Small intestine (tissue), 7 donors: ENCODE data around the gene BNIP3. TPM values are rescaled to one million over a fixed set of nuclear protein-coding genes. Genes with fewer than 3 reads are reported as not detected.

Source experiments
- DNase-seq, 2 donors: peaks; one replicate each; pipeline versions ENCODE4 v3.0.0 to v3.0.0-alpha.2; 2013
- FAIRE-seq: peaks from 2 replicates; lab custom pipeline; 2012; peaks lifted over from hg19 to GRCh38; lab: Jason Lieb, UNC
- H3K27ac ChIP-seq, 3 donors: one replicate each; pipeline ENCODE4 v1.5.1; 2013; ENCODE audit warnings: low read length in 2 of 3, mild to moderate bottlenecking in 2 of 3, control low read depth in 1 of 3, inconsistent platforms in 1 of 3, low read depth in 1 of 3, moderate library complexity in 1 of 3
- H3K27me3 ChIP-seq, 3 donors: one replicate each; pipeline ENCODE4 v1.6.1; 2013; ENCODE audit warnings: low read length in 3 of 3, inconsistent platforms in 1 of 3; ENCODE audit not compliant: control insufficient read depth in 3 of 3, insufficient read depth in 3 of 3
- H3K36me3 ChIP-seq, 3 donors: one replicate each; pipeline ENCODE4 v1.6.1; 2013; ENCODE audit warnings: low read length in 3 of 3, inconsistent platforms in 1 of 3, low read depth in 1 of 3, mild to moderate bottlenecking in 1 of 3, moderate library complexity in 1 of 3; ENCODE audit not compliant: control insufficient read depth in 3 of 3, insufficient read depth in 2 of 3
- H3K4me1 ChIP-seq, 3 donors: one replicate each; pipeline ENCODE4 v1.6.1; 2013; ENCODE audit warnings: low read length in 2 of 3, inconsistent platforms in 1 of 3, low read depth in 1 of 3, mild to moderate bottlenecking in 1 of 3, moderate library complexity in 1 of 3; ENCODE audit not compliant: control insufficient read depth in 3 of 3, insufficient read depth in 2 of 3
- H3K4me3 ChIP-seq, 3 donors: one replicate each; pipeline ENCODE4 v1.5.1; 2013; ENCODE audit warnings: low read length in 3 of 3, control low read depth in 1 of 3, inconsistent platforms in 1 of 3, low read depth in 1 of 3, mild to moderate bottlenecking in 1 of 3, moderate library complexity in 1 of 3
- H3K9me3 ChIP-seq, 2 donors: one replicate each; pipeline ENCODE4 v1.6.1; 2013; ENCODE audit warnings: low read depth in 1 of 2, low read length in 1 of 2; ENCODE audit not compliant: control insufficient read depth in 2 of 2, insufficient read depth in 1 of 2
- WGBS, 3 donors: extraction: QIAGEN DNeasy Blood & Tissue Kit; methylation state at CpG; one replicate each; pipeline ENCODE4 v1.1.7; 2013; 5-methylcytosine and 5-hydroxymethylcytosine counted together
- polyA plus RNA-seq, 4 donors: library from polyadenylated mRNA; stranded (reverse) in 3 of 4; unstranded in 1 of 4; fragments of 200-250 nt in 3 of 4; fragments of 120-200 nt in 1 of 4; gene quantifications; one replicate each; pipeline versions ENCODE4 v1.2.1 to v1.2.3, GENCODE V29; 2013
- donor health status: healthy with polysubstance abuse.
- donor health status: control.
- donor health status: control.
- donor health status: Bipolar disorder and iron deficiency.
- donor health status: healthy.

BNIP3 gene
- polyA plus RNA-seq, 4 donors, result 12.2 to 70.0 (median 17.8) TPM

- Histone ChIP-seq H3K27ac (peak overlapping the region in 1 of 3 donors; percentile 77), H3K27me3 (no peaks in the 10 kb centered on the region), H3K4me1 (peaks cover 0 to 9% (median 0%) of the 10 kb centered on the region in 3 donors), H3K9me3 (no peaks in the 10 kb centered on the region), H3K4me3 (no peak overlapping the region), H3K36me3 (no peaks in the 10 kb centered on the region)
- DNase-seq, result no peak
- FAIRE-seq, result no peak
- 85 to 91% (median 86%) methylated on average over 18 of the region's 18 CpGs for WGBS, 3 donors
These were observed 17.3 kb upstream of the BNIP3 start for GRCh38 chr10:131998845-131999681.

- no peak for FAIRE-seq
- Histone ChIP-seq H3K9me3 (no peaks in the 10 kb centered on the region), H3K27me3 (no peaks in the 10 kb centered on the region), H3K4me1 (peaks cover 0 to 9% (median 0%) of the 10 kb centered on the region in 3 donors), H3K27ac (peak overlapping the region in 2 of 3 donors; percentile 57 to 77), H3K4me3 (no peak overlapping the region), H3K36me3 (no peaks in the 10 kb centered on the region)
- DNase-seq, result no peak
- WGBS, 3 donors, result 67 to 73% (median 71%) methylated on average over 15 of the region's 15 CpGs
These were observed 16.5 kb upstream of the BNIP3 start for GRCh38 chr10:131998050-131998844.

GRCh38 chr10:131997366-131998049 is 15.8 kb upstream of the BNIP3 start:
- DNase-seq, result peak; percentile 14 to 83
- Histone ChIP-seq H3K4me3 (no peak overlapping the region), H3K27ac (peak overlapping the region in 2 of 3 donors; percentile 57 to 77), H3K9me3 (no peaks in the 10 kb centered on the region), H3K27me3 (no peaks in the 10 kb centered on the region), H3K4me1 (peaks cover 0 to 9% (median 0%) of the 10 kb centered on the region in 3 donors), H3K36me3 (no peaks in the 10 kb centered on the region)
- no peak for FAIRE-seq
- 36 to 43% (median 42%) methylated on average over 13 of the region's 13 CpGs for WGBS, 3 donors

- H3K27ac ChIP-seq, result peak overlapping the region in 1 of 3 donors; percentile 36
- peaks cover 0 to 9% (median 0%) of the 10 kb centered on the region in 3 donors for H3K4me1 ChIP-seq
- no peaks in the 10 kb centered on the region for H3K27me3 ChIP-seq
- no peaks in the 10 kb centered on the region for H3K9me3 ChIP-seq
- H3K4me3 ChIP-seq, result no peak overlapping the region
- whole genome bisulfite sequencing, 3 donors, result 70 to 88% (median 75%) methylated on average over 16 of the region's 16 CpGs
- no peaks in the 10 kb centered on the region for H3K36me3 ChIP-seq
- DNase-seq (no peak), FAIRE-seq (no peak)
These were observed 15.0 kb upstream of the BNIP3 start for GRCh38 chr10:131996466-131997365.

- FAIRE-seq (no peak), DNase-seq (no peak)
- Histone ChIP-seq H3K4me1 (peaks cover 0 to 9% (median 0%) of the 10 kb centered on the region in 3 donors), H3K9me3 (no peaks in the 10 kb centered on the region), H3K27ac (no peak overlapping the region), H3K27me3 (no peaks in the 10 kb centered on the region), H3K4me3 (no peak overlapping the region), H3K36me3 (no peaks in the 10 kb centered on the region)
- WGBS, 3 donors, result 62 to 72% (median 68%) methylated on average over 3 of the region's 3 CpGs
These were observed 12.7 kb upstream of the BNIP3 start for GRCh38 chr10:131994435-131994834.

- 86 to 91% (median 89%) methylated on average over 14 of the region's 14 CpGs for WGBS, 3 donors
- Histone ChIP-seq H3K36me3 (no peaks in the 10 kb centered on the region), H3K4me1 (peaks cover 0 to 7% (median 0%) of the 10 kb centered on the region in 3 donors), H3K9me3 (no peaks in the 10 kb centered on the region), H3K4me3 (no peak overlapping the region), H3K27ac (no peak overlapping the region), H3K27me3 (no peaks in the 10 kb centered on the region)
- no peak for FAIRE-seq
- no peak for DNase-seq
These were observed 11.6 kb upstream of the BNIP3 start for GRCh38 chr10:131993275-131993674.

- Histone ChIP-seq H3K9me3 (no peaks in the 10 kb centered on the region), H3K36me3 (no peaks in the 10 kb centered on the region), H3K4me1 (no peaks in the 10 kb centered on the region), H3K4me3 (no peak overlapping the region), H3K27ac (no peak overlapping the region), H3K27me3 (no peaks in the 10 kb centered on the region)
- DNase-seq (no peak), FAIRE-seq (no peak)
- WGBS, 3 donors, result 86 to 91% (median 87%) methylated on average over 3 of the region's 3 CpGs
These were observed 10.0 kb upstream of the BNIP3 start for GRCh38 chr10:131991726-131992125.
